NCI-H510A (cell line): ENCODE measurements around the gene MED13L.
"Not testable (repeated sequence)": the region's sequence is repeated elsewhere in the genome, so short reads cannot be mapped to it uniquely, and the experiment has no call there.

Source experiments
- DNase-seq: peaks from one replicate; lab custom pipeline; 2025; lab: John Stamatoyannopoulos, UW

The MED13L gene

GRCh38 chr12:116303929-116304328, 26.4 kb upstream of the MED13L start:
- no peak for DNase-seq

DNA sequence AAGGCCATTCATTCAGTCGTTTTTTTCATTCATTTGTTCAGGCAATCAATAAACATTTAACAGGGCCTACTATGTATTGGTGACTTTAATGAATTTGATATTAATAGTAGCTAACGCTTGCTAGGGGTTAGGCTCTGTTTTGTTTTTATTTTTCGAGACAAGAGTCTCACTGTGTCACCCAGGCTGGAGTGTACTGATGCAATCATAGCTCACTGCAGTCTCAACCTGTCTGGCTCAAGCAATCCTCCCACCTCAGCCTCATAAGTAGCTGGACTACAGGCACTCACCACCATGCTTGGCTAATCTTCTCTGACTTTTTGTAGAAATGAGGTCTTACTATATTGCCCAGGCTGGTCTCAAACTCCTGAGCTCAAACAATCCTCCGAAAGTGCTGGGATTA, 25.6 kb upstream of the MED13L start:
- no peak for DNase-seq

DNA sequence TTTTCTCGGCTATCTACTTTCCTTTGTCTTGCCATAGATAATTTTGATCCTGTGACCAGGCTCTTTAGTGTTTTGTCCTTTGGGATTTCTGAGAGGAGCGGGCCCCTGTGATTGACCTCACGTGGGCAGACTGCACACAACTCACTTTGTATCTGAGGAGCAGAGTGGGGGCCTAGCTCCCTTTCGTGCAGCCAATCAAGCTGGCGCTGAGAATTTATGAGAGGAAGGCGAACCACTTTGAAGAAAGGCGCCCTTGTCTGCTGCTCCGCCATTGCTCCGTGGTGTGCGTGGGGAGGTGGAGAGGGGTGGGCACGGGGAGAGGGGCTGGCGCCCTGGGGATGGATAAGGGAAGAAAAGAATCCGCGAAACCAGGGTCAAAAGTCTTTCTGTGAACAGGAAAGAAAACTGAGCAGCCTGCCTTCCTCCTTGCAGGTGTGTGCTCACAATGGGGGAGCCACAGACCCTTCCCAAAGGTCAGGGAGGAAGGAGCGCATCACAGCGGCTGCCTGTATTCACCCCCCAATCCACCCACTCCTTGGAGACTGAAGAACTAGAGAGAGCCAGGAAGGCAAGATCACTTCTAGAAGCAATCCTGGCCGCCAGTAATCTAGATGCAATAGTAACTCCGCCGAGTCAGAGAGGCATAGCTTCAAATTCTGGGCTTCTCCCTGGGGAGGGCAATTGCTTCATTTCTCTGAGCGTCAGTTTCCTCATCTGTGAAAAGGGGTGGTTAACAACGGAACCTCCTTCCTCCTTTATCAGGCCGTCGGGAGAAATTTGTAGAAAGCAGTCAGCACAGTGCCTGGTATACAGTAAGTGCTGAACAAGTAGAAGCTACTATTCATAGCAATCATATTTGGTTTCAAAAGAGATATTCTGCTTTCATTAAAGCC, 24.9 kb upstream of the MED13L start:
- no peak for DNase-seq

- DNase-seq = no peak
These were observed 24.1 kb upstream of the MED13L start for GRCh38 chr12:116301621-116302020.

- DNase-seq = no peak
These were observed 22.3 kb upstream of the MED13L start for GRCh38 chr12:116299665-116300328.

DNA sequence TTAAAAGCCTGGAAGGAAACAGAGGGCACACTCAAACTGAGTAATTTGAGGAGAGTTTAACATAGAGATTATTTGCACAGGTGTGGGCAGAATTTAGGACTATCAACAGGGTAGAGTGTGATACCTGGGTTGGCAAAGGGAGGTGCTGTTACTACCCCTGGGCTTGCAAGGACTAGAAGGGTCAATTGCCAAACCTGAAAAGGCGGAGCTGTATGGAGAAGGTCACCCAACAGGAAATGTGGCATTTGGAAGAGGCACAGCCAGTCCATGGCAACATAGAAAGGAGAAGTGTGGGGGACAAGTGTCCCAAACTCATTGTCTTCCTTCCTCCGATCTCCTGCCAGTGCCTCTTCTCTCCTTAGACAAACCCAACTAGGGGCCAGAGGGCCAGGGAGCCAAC, 21.6 kb upstream of the MED13L start:
- peak; percentile 73 for DNase-seq

- no peak for DNase-seq
These were observed 21.1 kb upstream of the MED13L start for GRCh38 chr12:116298578-116298977.

GRCh38 chr12:116297224-116297834, 19.8 kb upstream of the MED13L start:
- no peak for DNase-seq

DNA sequence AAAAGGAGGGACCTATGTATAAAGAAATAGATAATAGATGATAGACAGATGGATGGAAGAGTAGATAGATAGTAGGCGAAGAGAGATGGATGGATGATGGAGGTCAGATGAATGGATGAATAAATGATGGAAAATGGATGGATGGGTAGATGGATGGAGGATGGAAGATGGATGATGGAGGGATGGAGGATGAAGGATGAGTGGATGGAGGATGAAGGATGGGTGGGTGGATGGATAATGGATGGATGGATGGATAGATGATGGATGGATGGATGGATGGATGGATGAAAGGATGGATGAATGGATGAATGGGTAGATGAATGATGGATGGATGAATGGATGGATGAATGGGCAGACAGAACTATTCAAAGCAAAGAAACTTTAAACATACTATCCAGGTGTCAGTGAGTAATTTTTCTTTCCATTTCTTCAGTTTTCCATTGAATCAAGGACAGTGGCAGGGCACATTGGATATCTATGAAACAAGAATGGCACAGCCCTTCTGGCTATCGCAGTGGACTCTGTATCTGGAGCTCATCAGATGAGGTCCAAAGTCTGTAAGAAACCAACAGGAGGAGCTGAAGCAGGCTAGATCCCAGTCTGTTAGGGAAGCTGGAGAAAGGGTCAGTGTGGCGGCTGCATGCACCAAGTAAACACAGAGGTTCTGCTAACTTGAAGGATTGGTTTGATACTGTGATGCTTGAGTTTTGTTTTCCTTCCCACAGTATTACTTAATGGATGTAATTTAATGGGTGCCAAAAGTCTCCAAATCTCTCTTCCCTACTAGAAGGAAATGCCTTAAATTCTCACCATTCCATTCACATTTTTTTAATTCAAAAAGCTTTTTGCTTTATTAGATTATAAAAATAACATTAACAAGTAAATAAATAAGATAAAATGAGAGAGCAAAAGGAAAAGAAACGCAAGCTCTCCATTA, 18.1 kb upstream of the MED13L start:
- no peak for DNase-seq

- no peak for DNase-seq
These were observed 17.1 kb upstream of the MED13L start for GRCh38 chr12:116294454-116295165.

DNA sequence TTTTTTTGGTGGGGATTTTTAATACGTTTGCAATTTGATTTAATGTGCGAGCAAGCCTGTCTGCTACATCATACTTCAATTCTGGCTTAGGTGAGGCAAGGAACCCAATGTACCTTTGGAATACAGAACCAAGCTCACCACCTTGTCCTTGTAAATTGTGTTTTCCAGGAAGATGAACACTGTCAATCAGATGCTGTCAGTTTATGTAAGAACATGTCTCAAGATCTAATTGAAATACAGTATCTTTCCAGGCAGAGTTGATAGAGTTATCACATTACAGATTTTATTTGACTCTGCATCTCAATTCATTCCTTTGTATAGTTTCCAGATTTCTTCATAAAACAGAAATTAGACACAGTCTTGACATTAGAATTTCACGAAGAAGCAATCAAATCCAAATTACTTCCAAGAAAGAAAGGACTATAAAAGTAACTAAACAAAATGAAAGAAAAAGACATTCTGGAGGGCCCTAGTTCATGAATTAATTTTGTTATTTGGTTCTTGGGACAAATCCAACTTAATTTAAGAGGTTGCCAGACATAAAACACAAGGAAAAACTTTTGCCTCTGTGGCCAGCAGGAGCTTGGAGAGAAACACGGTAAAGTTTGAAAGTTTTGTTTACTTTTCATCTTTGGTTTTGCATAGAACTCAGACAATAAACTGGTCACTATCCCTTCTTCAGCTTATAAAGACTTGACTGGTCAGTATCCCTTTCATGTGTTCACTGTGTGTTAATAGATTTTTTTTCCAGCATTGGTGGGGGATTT, 16.4 kb upstream of the MED13L start:
- DNase-seq = no peak

DNA sequence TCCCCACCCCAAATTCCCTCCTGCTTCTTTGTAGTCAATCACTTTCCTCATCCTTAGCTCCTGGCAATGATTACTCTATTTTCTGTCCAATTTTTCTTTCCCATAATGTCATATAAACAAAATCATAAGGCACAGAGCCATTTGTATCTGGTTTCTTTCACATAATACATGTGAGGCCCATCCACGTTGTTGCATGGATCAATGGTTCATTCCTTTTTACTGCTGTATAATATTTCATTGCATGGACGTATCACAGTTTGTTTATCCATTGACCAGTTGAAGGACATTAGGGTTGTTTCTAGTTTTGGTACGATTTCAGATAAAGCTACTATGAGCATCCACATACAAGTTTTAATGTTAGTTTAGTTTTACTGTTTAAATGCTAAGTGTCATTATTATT, 13.7 kb upstream of the MED13L start:
- DNase-seq = no peak

DNA sequence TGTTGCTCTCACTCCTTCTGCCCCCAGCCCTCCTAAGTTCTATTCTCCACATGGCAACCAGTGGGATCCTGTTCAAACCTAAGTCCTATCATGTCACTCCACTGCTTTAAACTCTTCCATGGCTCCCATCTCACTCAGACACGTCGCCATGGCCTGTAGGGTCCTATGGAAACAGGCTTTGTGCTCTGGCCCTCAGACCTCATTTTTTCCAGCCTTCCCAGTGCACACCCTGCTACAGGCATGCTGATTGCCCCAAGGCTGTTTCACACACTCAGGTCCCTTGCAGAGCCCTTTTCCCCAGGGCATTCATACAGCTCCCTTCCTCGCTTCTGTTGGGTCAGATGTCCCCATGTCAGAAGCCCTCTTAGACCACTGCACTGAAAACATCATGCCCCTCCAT, 11.2 kb upstream of the MED13L start:
- DNase-seq = no peak

DNA sequence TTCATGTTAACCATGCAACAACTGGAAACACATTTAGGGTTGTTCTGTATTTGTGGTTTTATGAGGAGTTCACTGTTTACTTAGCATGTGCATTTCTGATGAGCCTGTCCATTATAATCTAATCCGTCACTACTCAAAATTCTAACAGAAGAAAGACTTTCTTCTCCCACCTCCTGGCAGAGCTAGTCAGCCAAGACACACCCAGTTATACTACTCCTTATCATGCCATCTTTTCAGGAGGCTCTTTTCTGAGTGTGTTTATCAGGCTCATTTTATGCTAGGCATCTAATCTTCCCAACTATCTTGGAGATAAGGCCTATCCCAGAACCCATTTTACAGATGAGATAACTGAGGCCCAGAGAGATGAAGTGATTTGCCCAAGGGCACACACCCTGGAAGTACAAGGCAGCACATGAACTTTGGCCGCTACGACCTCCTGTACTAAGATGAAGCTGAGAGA, 10.4 kb upstream of the MED13L start:
- DNase-seq = no peak

- DNase-seq = no peak
These were observed 6.9 kb upstream of the MED13L start for GRCh38 chr12:116284396-116284795.

GRCh38 chr12:116283881-116284280, 6.4 kb upstream of the MED13L start:
- not testable (repeated sequence) for DNase-seq

GRCh38 chr12:116282371-116283286, 5.1 kb upstream of the MED13L start:
- no peak for DNase-seq

- DNase-seq = peak; percentile 38
These were observed 3.2 kb upstream of the MED13L start for GRCh38 chr12:116280595-116281290.

- DNase-seq = no peak
These were observed 1.2 kb upstream of the MED13L start for GRCh38 chr12:116278667-116279066.
